VCaP (cell line): ENCODE results near the gene KCNG4.
"Not testable (repeated sequence)": the region's sequence is repeated elsewhere in the genome, so short reads cannot be mapped to it uniquely, and the experiment has no call there.

Experiments used
- H3K27ac ChIP-seq: fragments of 450-650 bp; 2 replicates; pipeline ENCODE4 v1.5.1; 2017
- TF ChIP-seq, protein P1 (sequence below): fragments of 450-650 bp; conservative IDR thresholded peaks from 2 replicates; pipeline ENCODE4 v1.5.1; 2017; ENCODE audit warnings: mild to moderate bottlenecking, moderate library complexity

The KCNG4 gene

GRCh38 chr16:84218176-84218823 is 21.5 kb downstream of the KCNG4 start:
- TF ChIP-seq, protein P1, sequence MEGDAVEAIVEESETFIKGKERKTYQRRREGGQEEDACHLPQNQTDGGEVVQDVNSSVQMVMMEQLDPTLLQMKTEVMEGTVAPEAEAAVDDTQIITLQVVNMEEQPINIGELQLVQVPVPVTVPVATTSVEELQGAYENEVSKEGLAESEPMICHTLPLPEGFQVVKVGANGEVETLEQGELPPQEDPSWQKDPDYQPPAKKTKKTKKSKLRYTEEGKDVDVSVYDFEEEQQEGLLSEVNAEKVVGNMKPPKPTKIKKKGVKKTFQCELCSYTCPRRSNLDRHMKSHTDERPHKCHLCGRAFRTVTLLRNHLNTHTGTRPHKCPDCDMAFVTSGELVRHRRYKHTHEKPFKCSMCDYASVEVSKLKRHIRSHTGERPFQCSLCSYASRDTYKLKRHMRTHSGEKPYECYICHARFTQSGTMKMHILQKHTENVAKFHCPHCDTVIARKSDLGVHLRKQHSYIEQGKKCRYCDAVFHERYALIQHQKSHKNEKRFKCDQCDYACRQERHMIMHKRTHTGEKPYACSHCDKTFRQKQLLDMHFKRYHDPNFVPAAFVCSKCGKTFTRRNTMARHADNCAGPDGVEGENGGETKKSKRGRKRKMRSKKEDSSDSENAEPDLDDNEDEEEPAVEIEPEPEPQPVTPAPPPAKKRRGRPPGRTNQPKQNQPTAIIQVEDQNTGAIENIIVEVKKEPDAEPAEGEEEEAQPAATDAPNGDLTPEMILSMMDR = no peak
- H3K27ac ChIP-seq = no peak overlapping the region

- H3K27ac ChIP-seq = not testable (repeated sequence)
These were observed 23.7 kb downstream of the KCNG4 start for GRCh38 chr16:84216144-84216543.

DNA sequence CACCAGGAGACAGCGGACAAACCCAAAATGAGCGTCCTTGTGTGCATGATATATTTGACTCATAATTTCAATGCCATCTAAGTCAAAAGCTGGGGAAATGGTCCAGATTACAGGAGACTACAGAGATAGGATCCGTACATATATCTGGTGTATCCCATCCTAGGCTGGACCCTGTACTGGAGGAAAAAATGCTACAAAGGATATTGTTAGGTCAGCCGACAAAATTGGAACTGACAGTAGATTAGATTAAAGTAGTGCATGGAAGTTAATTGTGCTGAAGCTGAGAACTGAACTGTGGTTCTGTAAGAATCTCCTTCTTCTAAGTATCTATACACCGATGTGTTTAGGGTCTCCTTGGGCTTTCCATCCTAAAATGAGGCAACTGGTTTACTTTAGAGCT is 24.3 kb downstream of the KCNG4 start:
- TF ChIP-seq, protein P1 = no peak
- no peak overlapping the region for H3K27ac ChIP-seq

DNA sequence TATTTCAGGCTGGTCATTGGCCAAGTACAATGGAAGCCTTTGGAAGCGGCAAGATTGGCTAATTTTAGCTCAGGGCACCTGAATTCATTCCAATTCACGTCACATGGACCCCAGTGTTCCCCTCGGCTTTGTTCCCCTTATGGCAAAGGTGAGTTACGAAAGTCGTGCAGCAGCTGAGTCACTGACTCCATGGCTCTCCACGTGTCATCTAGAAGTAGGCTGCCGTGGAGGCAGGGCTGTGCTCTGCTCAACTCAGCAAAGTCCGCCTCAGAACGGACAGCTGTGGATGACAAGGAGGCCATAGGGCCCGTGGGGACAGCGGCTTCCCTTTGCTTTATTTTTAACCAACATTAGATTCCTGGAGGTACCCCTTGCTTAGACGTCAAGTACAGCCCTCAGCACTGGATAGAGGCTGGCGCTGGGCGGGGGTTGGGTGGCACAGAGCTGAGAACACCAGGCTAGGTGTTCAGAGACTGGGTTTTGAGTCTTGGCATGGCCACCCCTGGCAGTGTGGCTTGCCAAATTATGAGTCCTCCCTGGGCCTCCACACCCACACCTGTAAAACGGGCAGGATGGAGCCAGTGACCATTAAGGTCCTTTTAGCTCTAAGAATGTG is 25.3 kb downstream of the KCNG4 start:
- no peak overlapping the region for H3K27ac ChIP-seq
- TF ChIP-seq, protein P1 = no peak

GRCh38 chr16:84212631-84213030 is 27.2 kb downstream of the KCNG4 start:
- TF ChIP-seq, protein P1 = no peak
- H3K27ac ChIP-seq = no peak overlapping the region

GRCh38 chr16:84212154-84212553 is 27.7 kb downstream of the KCNG4 start:
- TF ChIP-seq, protein P1 = no peak

GRCh38 chr16:84209989-84210388 is 29.8 kb downstream of the KCNG4 start:
- no peak overlapping the region for H3K27ac ChIP-seq
- TF ChIP-seq, protein P1 = no peak

More at GRCh38 chr16:84212154-84212553, 27.7 kb downstream of the KCNG4 start:
- no peak overlapping the region for H3K27ac ChIP-seq

DNA sequence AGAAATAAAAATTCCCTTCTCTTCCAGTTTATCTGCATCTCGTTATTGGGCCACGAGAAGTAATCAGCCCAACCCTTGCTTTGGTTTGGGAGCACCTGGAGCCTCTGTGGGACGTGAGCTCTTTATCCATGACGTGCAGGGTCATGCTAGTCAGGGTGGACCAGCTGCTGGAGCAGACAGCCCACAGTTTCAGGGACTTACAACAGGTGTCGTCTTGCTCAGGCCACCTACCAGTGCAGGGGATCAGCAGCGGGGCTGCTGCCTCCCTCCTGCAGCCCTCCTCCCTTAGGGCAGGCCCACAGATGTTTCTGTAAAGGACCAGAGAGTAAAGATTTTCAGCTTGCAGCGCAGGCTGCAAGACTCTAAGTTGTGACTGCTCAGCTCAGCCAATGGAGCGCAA is 31.9 kb downstream of the KCNG4 start:
- TF ChIP-seq, protein P1 = no peak
- no peak overlapping the region for H3K27ac ChIP-seq
